Measurements from ENCODE around the gene DCAF17.
A peak's percentile ranks its signal among the peaks of the same experiment; 100 is the strongest.

The DCAF17 gene

GRCh38 chr2:171400395-171400794 is 33.6 kb upstream of the DCAF17 start:
- peaks cover 25% of the 10 kb centered on the region for H3K4me1 ChIP-seq (ENCODE audit: control insufficient read depth, insufficient read depth, low read length, unreplicated experiment)
- no peak overlapping the region for H2AFZ ChIP-seq (ENCODE audit: low read length, unreplicated experiment)
- no peak overlapping the region for H3K27ac ChIP-seq (ENCODE audit: low read depth, low read length)
- H3K79me2 ChIP-seq (ENCODE audit: control insufficient read depth, insufficient read depth, low read length, unreplicated experiment) = peaks cover 16% of the 10 kb centered on the region
- peaks cover 10% of the 10 kb centered on the region; the same call in 1 of the 2 replicates for H3K36me3 ChIP-seq (ENCODE audit: insufficient read depth, low read length)
- H3K4me3 ChIP-seq (ENCODE audit: low read depth, low read length) = no peak overlapping the region
- no peaks in the 10 kb centered on the region for H3K27me3 ChIP-seq (ENCODE audit: insufficient read depth, low read length)

GRCh38 chr2:171401947-171402346 is 32.1 kb upstream of the DCAF17 start:
- Histone ChIP-seq H3K4me3 (ENCODE audit: low read depth, low read length) (no peak overlapping the region), H3K36me3 (ENCODE audit: insufficient read depth, low read length) (0 out of 2 replicates have a peak, but pooled peaks cover 10% of the 10 kb centered on the region), H3K4me1 (ENCODE audit: control insufficient read depth, insufficient read depth, low read length, unreplicated experiment) (peaks cover 25% of the 10 kb centered on the region), H3K27me3 (ENCODE audit: insufficient read depth, low read length) (no peaks in the 10 kb centered on the region), H2AFZ (ENCODE audit: low read length, unreplicated experiment) (no peak overlapping the region), H3K79me2 (ENCODE audit: control insufficient read depth, insufficient read depth, low read length, unreplicated experiment) (peaks cover 16% of the 10 kb centered on the region), H3K27ac (ENCODE audit: low read depth, low read length) (no peak overlapping the region)

GRCh38 chr2:171402906-171403580 is 31.0 kb upstream of the DCAF17 start:
- H3K4me3 ChIP-seq (ENCODE audit: low read depth, low read length) = peak overlapping the region; percentile 16; the same call in 1 of the 2 replicates
- no peak overlapping the region for H2AFZ ChIP-seq (ENCODE audit: low read length, unreplicated experiment)
- 0 out of 2 replicates have a peak, but pooled peaks cover 10% of the 10 kb centered on the region for H3K36me3 ChIP-seq (ENCODE audit: insufficient read depth, low read length)
- H3K4me1 ChIP-seq (ENCODE audit: control insufficient read depth, insufficient read depth, low read length, unreplicated experiment) = peaks cover 25% of the 10 kb centered on the region
- peaks cover 16% of the 10 kb centered on the region for H3K79me2 ChIP-seq (ENCODE audit: control insufficient read depth, insufficient read depth, low read length, unreplicated experiment)
- no peaks in the 10 kb centered on the region for H3K27me3 ChIP-seq (ENCODE audit: insufficient read depth, low read length)
- H3K27ac ChIP-seq (ENCODE audit: low read depth, low read length) = peak overlapping the region; percentile 57

GRCh38 chr2:171404261-171404660 is 29.8 kb upstream of the DCAF17 start:
- Histone ChIP-seq H3K27ac (ENCODE audit: low read depth, low read length) (peak overlapping the region; percentile 59), H3K27me3 (ENCODE audit: insufficient read depth, low read length) (no peaks in the 10 kb centered on the region), H3K36me3 (ENCODE audit: insufficient read depth, low read length) (0 out of 2 replicates have a peak, but pooled peaks cover 10% of the 10 kb centered on the region), H3K79me2 (ENCODE audit: control insufficient read depth, insufficient read depth, low read length, unreplicated experiment) (peaks cover 18% of the 10 kb centered on the region), H2AFZ (ENCODE audit: low read length, unreplicated experiment) (peak overlapping the region; percentile 12), H3K4me1 (ENCODE audit: control insufficient read depth, insufficient read depth, low read length, unreplicated experiment) (peaks cover 25% of the 10 kb centered on the region), H3K4me3 (ENCODE audit: low read depth, low read length) (peak overlapping the region; percentile 48; the same call in 1 of the 2 replicates)

- Histone ChIP-seq H3K79me2 (ENCODE audit: control insufficient read depth, insufficient read depth, low read length, unreplicated experiment) (peaks cover 22% of the 10 kb centered on the region), H3K4me3 (ENCODE audit: low read depth, low read length) (no peak overlapping the region), H3K4me1 (ENCODE audit: control insufficient read depth, insufficient read depth, low read length, unreplicated experiment) (peaks cover 25% of the 10 kb centered on the region), H3K36me3 (ENCODE audit: insufficient read depth, low read length) (0 out of 2 replicates have a peak, but pooled peaks cover 10% of the 10 kb centered on the region), H3K27me3 (ENCODE audit: insufficient read depth, low read length) (no peaks in the 10 kb centered on the region), H2AFZ (ENCODE audit: low read length, unreplicated experiment) (no peak overlapping the region), H3K27ac (ENCODE audit: low read depth, low read length) (peak overlapping the region; percentile 60)
Measured at GRCh38 chr2:171404719-171405118, 29.3 kb upstream of the DCAF17 start.

- no peak overlapping the region for H3K4me3 ChIP-seq (ENCODE audit: low read depth, low read length)
- peaks cover 21% of the 10 kb centered on the region for H3K79me2 ChIP-seq (ENCODE audit: control insufficient read depth, insufficient read depth, low read length, unreplicated experiment)
- no peak overlapping the region for H3K27ac ChIP-seq (ENCODE audit: low read depth, low read length)
- no peak overlapping the region for H2AFZ ChIP-seq (ENCODE audit: low read length, unreplicated experiment)
- H3K4me1 ChIP-seq (ENCODE audit: control insufficient read depth, insufficient read depth, low read length, unreplicated experiment) = peaks cover 32% of the 10 kb centered on the region
- H3K36me3 ChIP-seq (ENCODE audit: insufficient read depth, low read length) = 0 out of 2 replicates have a peak, but pooled peaks cover 10% of the 10 kb centered on the region
- no peaks in the 10 kb centered on the region for H3K27me3 ChIP-seq (ENCODE audit: insufficient read depth, low read length)
Measured at GRCh38 chr2:171405546-171405945, 28.5 kb upstream of the DCAF17 start.

GRCh38 chr2:171406044-171406443 is 28.0 kb upstream of the DCAF17 start:
- Histone ChIP-seq H3K79me2 (ENCODE audit: control insufficient read depth, insufficient read depth, low read length, unreplicated experiment) (peaks cover 16% of the 10 kb centered on the region), H3K27me3 (ENCODE audit: insufficient read depth, low read length) (no peaks in the 10 kb centered on the region), H3K4me3 (ENCODE audit: low read depth, low read length) (no peak overlapping the region), H2AFZ (ENCODE audit: low read length, unreplicated experiment) (no peak overlapping the region), H3K36me3 (ENCODE audit: insufficient read depth, low read length) (0 out of 2 replicates have a peak, but pooled peaks cover 9% of the 10 kb centered on the region), H3K27ac (ENCODE audit: low read depth, low read length) (no peak overlapping the region), H3K4me1 (ENCODE audit: control insufficient read depth, insufficient read depth, low read length, unreplicated experiment) (peaks cover 37% of the 10 kb centered on the region)

GRCh38 chr2:171407030-171407675 is 26.9 kb upstream of the DCAF17 start:
- Histone ChIP-seq H2AFZ (ENCODE audit: low read length, unreplicated experiment) (no peak overlapping the region), H3K27me3 (ENCODE audit: insufficient read depth, low read length) (no peaks in the 10 kb centered on the region), H3K4me1 (ENCODE audit: control insufficient read depth, insufficient read depth, low read length, unreplicated experiment) (peaks cover 48% of the 10 kb centered on the region), H3K27ac (ENCODE audit: low read depth, low read length) (no peak overlapping the region), H3K79me2 (ENCODE audit: control insufficient read depth, insufficient read depth, low read length, unreplicated experiment) (peaks cover 21% of the 10 kb centered on the region), H3K4me3 (ENCODE audit: low read depth, low read length) (no peak overlapping the region), H3K36me3 (ENCODE audit: insufficient read depth, low read length) (no peaks in the 10 kb centered on the region)

GRCh38 chr2:171407676-171408044 is 26.4 kb upstream of the DCAF17 start:
- H3K79me2 ChIP-seq (ENCODE audit: control insufficient read depth, insufficient read depth, low read length, unreplicated experiment) = peaks cover 21% of the 10 kb centered on the region
- H3K27me3 ChIP-seq (ENCODE audit: insufficient read depth, low read length) = no peaks in the 10 kb centered on the region
- no peak overlapping the region for H3K27ac ChIP-seq (ENCODE audit: low read depth, low read length)
- H3K4me1 ChIP-seq (ENCODE audit: control insufficient read depth, insufficient read depth, low read length, unreplicated experiment) = peaks cover 51% of the 10 kb centered on the region
- no peak overlapping the region for H2AFZ ChIP-seq (ENCODE audit: low read length, unreplicated experiment)
- no peak overlapping the region for H3K4me3 ChIP-seq (ENCODE audit: low read depth, low read length)
- no peaks in the 10 kb centered on the region for H3K36me3 ChIP-seq (ENCODE audit: insufficient read depth, low read length)

GRCh38 chr2:171409436-171409971 is 24.5 kb upstream of the DCAF17 start:
- H3K79me2 ChIP-seq (ENCODE audit: control insufficient read depth, insufficient read depth, low read length, unreplicated experiment) = peaks cover 21% of the 10 kb centered on the region
- no peaks in the 10 kb centered on the region for H3K36me3 ChIP-seq (ENCODE audit: insufficient read depth, low read length)
- peaks cover 41% of the 10 kb centered on the region for H3K4me1 ChIP-seq (ENCODE audit: control insufficient read depth, insufficient read depth, low read length, unreplicated experiment)
- H3K27ac ChIP-seq (ENCODE audit: low read depth, low read length) = no peak overlapping the region
- no peaks in the 10 kb centered on the region for H3K27me3 ChIP-seq (ENCODE audit: insufficient read depth, low read length)
- H3K4me3 ChIP-seq (ENCODE audit: low read depth, low read length) = no peak overlapping the region
- no peak overlapping the region for H2AFZ ChIP-seq (ENCODE audit: low read length, unreplicated experiment)
